GM06990 (cell line): ENCODE measurements around the gene SVIL.

ENCODE experiments used
- DNase-seq: peaks from one replicate; pipeline ENCODE4 v3.0.0-alpha.2; 2011; ENCODE audit not compliant: insufficient read length; ENCODE audit errors: extremely low read depth
- H3K27me3 ChIP-seq: replicated peaks from 2 replicates; pipeline ENCODE4 v1.6.0; 2011; ENCODE audit warnings: low read length; ENCODE audit not compliant: control insufficient read depth, insufficient read depth
- H3K36me3 ChIP-seq: 2 replicates; pipeline ENCODE4 v1.5.1; 2011; ENCODE audit warnings: low read length; ENCODE audit not compliant: control insufficient read depth, insufficient read depth
- H3K4me3 ChIP-seq: replicated peaks from 2 replicates; pipeline ENCODE4 v1.5.1; 2011; ENCODE audit warnings: low read depth, mild to moderate bottlenecking, control low read depth, low read length
- TF ChIP-seq, protein P1 (sequence below): IDR thresholded peaks from 2 replicates; pipeline ENCODE4 v1.5.1; 2011; ENCODE audit warnings: low read length, control low read depth, mild to moderate bottlenecking, inconsistent platforms; ENCODE audit not compliant: insufficient read depth, poor library complexity, severe bottlenecking

SVIL gene

GRCh38 chr10:29438271-29438670 lies 196.5 kb downstream of the SVIL start:
- H3K36me3 ChIP-seq: no peaks in the 10 kb centered on the region
- TF ChIP-seq, protein P1, sequence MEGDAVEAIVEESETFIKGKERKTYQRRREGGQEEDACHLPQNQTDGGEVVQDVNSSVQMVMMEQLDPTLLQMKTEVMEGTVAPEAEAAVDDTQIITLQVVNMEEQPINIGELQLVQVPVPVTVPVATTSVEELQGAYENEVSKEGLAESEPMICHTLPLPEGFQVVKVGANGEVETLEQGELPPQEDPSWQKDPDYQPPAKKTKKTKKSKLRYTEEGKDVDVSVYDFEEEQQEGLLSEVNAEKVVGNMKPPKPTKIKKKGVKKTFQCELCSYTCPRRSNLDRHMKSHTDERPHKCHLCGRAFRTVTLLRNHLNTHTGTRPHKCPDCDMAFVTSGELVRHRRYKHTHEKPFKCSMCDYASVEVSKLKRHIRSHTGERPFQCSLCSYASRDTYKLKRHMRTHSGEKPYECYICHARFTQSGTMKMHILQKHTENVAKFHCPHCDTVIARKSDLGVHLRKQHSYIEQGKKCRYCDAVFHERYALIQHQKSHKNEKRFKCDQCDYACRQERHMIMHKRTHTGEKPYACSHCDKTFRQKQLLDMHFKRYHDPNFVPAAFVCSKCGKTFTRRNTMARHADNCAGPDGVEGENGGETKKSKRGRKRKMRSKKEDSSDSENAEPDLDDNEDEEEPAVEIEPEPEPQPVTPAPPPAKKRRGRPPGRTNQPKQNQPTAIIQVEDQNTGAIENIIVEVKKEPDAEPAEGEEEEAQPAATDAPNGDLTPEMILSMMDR: no peak
- H3K4me3 ChIP-seq: no peak overlapping the region
- H3K27me3 ChIP-seq: no peaks in the 10 kb centered on the region
- DNase-seq: no peak

DNA sequence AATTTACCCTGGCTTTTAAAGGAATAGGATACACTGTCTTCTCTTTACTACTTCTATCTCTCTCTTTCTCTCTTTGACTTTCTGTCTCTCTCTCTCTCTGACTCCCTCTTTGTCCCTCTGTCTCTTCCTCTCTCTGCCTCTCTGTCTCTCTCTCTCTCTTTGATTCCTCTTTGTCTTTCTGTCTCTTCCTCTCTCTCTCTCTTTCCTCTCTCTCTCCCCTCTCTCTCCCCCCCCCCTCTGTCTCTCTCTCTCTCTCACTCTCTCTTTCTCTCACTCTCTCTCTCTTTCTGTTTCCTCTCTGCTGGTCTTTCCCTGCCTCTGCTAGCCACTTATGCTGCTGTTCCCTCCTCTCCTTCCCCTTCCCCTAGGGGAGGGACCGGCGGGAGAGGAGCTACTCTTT lies 196.9 kb downstream of the SVIL start:
- Histone ChIP-seq H3K4me3 (no peak overlapping the region), H3K27me3 (no peaks in the 10 kb centered on the region), H3K36me3 (no peaks in the 10 kb centered on the region)
- no peak for DNase-seq
- TF ChIP-seq, protein P1: no peak

DNA sequence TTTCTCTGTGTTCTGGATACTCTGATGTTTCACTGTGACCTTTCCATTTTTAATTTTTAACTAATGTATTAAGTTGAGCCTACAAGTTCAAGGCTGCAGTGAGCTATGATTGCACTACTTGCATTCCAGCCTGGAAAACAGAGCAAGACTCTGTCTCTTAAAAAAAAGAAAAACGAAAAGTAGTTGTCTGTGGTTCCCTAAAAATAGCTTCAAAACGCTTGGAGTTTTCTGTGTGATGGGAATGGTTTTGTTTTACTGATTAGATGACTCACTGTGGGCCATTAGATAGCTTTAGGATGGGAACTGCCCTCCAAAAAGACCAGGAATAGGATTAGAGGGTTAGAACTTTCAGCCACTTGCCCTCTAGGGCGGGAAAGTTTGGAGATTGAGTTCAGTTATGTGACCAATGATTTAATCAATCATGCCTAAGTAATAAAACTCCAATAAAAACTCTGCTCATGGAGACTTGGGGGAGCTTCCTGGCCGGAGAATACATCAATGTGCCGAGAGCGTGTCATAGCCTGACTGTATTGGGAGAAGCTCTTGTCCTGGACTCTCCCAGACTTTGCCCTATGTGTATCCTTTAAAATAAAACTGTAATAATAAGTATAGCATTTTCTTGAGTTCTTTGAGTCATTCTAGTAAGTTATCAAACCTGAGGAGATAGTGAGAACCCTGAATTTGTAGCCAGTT lies 198.8 kb downstream of the SVIL start:
- no peaks in the 10 kb centered on the region for H3K27me3 ChIP-seq
- no peak for DNase-seq
- TF ChIP-seq, protein P1: no peak
- H3K4me3 ChIP-seq: no peak overlapping the region
- no peaks in the 10 kb centered on the region for H3K36me3 ChIP-seq

DNA sequence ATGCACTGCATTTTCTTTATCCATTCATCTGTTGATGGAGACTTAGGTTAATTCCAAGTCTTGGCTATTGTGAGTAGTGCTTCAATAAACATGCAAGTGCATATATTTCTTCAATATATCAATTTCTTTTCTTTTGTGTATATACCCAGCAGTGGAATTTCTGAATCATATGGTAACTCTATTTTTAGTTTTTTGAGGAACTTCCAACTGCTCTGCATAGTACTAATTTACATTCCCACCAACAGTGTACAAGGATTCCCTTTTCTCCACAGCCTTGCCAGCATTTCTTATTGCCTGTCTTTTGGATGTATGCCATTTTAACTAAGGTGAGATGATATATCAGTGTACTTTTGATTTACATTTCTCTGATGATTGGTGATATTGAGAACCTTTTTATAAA lies 200.7 kb downstream of the SVIL start:
- DNase-seq: no peak
- no peaks in the 10 kb centered on the region for H3K36me3 ChIP-seq
- TF ChIP-seq, protein P1: no peak
- H3K27me3 ChIP-seq: no peaks in the 10 kb centered on the region
- H3K4me3 ChIP-seq: no peak overlapping the region

- Histone ChIP-seq H3K27me3 (no peaks in the 10 kb centered on the region), H3K4me3 (no peak overlapping the region), H3K36me3 (no peaks in the 10 kb centered on the region)
- TF ChIP-seq, protein P1: no peak
- DNase-seq: no peak
Observed at GRCh38 chr10:29431711-29432110, 203.1 kb downstream of the SVIL start.

DNA sequence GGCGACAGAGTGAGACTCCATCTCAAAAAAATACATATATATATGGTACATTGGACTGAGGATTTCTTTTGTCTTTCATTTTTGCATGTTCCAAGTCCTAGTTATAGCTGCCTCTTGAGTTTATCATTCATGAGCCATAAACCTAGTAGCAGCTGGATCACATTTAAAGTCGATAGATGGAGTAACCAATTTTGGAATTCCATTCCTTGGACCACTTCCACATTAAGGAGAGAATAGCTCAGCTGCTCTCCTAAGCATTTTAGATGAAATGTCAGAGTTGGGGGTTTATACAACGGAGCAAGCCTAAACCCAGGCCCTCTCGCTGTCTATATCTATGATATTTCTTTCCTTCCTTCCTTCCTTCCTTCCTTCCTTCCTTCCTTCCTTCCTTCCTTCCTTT lies 204.7 kb downstream of the SVIL start:
- DNase-seq: no peak
- Histone ChIP-seq H3K27me3 (no peaks in the 10 kb centered on the region), H3K36me3 (no peaks in the 10 kb centered on the region), H3K4me3 (no peak overlapping the region)
- TF ChIP-seq, protein P1: no peak
